Measurements from ENCODE around the gene PDCD10.

PDCD10 gene

GRCh38 chr3:167735233-167736138 is 794 bp upstream of the PDCD10 start, which contains the start of gene SERPINI1:
Gene SERPINI1, plus strand, starts transcription at chr3:167735721. Its CDS starts 53,408 bp downstream, at chr3:167789129.
- DNase-seq (ENCODE audit: low spot score): peak; percentile 95

- peak; percentile 73 for DNase-seq (ENCODE audit: low spot score)
These were observed 663 bp downstream of the PDCD10 start for GRCh38 chr3:167733961-167734497.

GRCh38 chr3:167732313-167733065 is 2.2 kb downstream of the PDCD10 start:
- DNase-seq (ENCODE audit: low spot score): peak; percentile 57

GRCh38 chr3:167731393-167731792 is 3.3 kb downstream of the PDCD10 start:
- DNase-seq (ENCODE audit: low spot score): no peak

- DNase-seq (ENCODE audit: low spot score): no peak
These were observed 5.1 kb downstream of the PDCD10 start for GRCh38 chr3:167729591-167729990.

GRCh38 chr3:167728632-167729323 is 5.9 kb downstream of the PDCD10 start:
- DNase-seq (ENCODE audit: low spot score): no peak

GRCh38 chr3:167728176-167728575 is 6.5 kb downstream of the PDCD10 start:
- DNase-seq (ENCODE audit: low spot score): peak; percentile 68

GRCh38 chr3:167723872-167724271 is 10.8 kb downstream of the PDCD10 start:
- DNase-seq (ENCODE audit: low spot score): no peak

GRCh38 chr3:167723025-167723512 is 11.6 kb downstream of the PDCD10 start:
- no peak for DNase-seq (ENCODE audit: low spot score)

- no peak for DNase-seq (ENCODE audit: low spot score)
These were observed 16.1 kb downstream of the PDCD10 start for GRCh38 chr3:167718582-167718981.

- DNase-seq (ENCODE audit: low spot score): no peak
These were observed 17.8 kb downstream of the PDCD10 start for GRCh38 chr3:167716920-167717319.

- DNase-seq (ENCODE audit: low spot score): no peak
These were observed 19.8 kb downstream of the PDCD10 start for GRCh38 chr3:167714871-167715270.

GRCh38 chr3:167712445-167712844 is 22.2 kb downstream of the PDCD10 start:
- no peak for DNase-seq (ENCODE audit: low spot score)

GRCh38 chr3:167711439-167711838 is 23.3 kb downstream of the PDCD10 start:
- no peak for DNase-seq (ENCODE audit: low spot score)

GRCh38 chr3:167710552-167710951 is 24.1 kb downstream of the PDCD10 start:
- DNase-seq (ENCODE audit: low spot score): no peak

GRCh38 chr3:167709690-167710089 is 25.0 kb downstream of the PDCD10 start:
- DNase-seq (ENCODE audit: low spot score): no peak

GRCh38 chr3:167705840-167706239 is 28.9 kb downstream of the PDCD10 start:
- no peak for DNase-seq (ENCODE audit: low spot score)

GRCh38 chr3:167700926-167701325 is 33.8 kb downstream of the PDCD10 start:
- no peak for DNase-seq (ENCODE audit: low spot score)

- no peak for DNase-seq (ENCODE audit: low spot score)
These were observed 34.6 kb downstream of the PDCD10 start for GRCh38 chr3:167700046-167700445.

GRCh38 chr3:167694121-167694520 is 40.6 kb downstream of the PDCD10 start:
- DNase-seq (ENCODE audit: low spot score): no peak

GRCh38 chr3:167691366-167691765 is 43.3 kb downstream of the PDCD10 start:
- DNase-seq (ENCODE audit: low spot score): no peak
